HUES64 (cell line): ENCODE data around the gene FIBP.

Source experiments
- H3K27ac ChIP-seq: 2 replicates; pipeline ENCODE4 v1.7.0; 2013; ENCODE audit warnings: low read depth, low read length, inconsistent platforms
- H3K27me3 ChIP-seq: 2 replicates; pipeline ENCODE4 v1.6.1; 2013; ENCODE audit warnings: mild to moderate bottlenecking, low read length; ENCODE audit not compliant: insufficient read depth
- H3K36me3 ChIP-seq: 2 replicates; pipeline ENCODE4 v1.6.1; 2013; ENCODE audit warnings: mild to moderate bottlenecking, low read length; ENCODE audit not compliant: insufficient read depth
- H3K4me1 ChIP-seq: 2 replicates; pipeline ENCODE4 v1.6.1; 2013; ENCODE audit warnings: mild to moderate bottlenecking, low read length, moderate library complexity; ENCODE audit not compliant: insufficient read depth
- H3K4me3 ChIP-seq: 2 replicates; pipeline ENCODE4 v1.5.1; 2013; ENCODE audit warnings: mild to moderate bottlenecking, low read length, moderate library complexity
- H3K9ac ChIP-seq: 2 replicates; pipeline ENCODE4 v1.6.1; 2013; ENCODE audit warnings: mild to moderate bottlenecking, low read depth, low read length
- H3K9me3 ChIP-seq: 2 replicates; pipeline ENCODE4 v1.6.1; 2013; ENCODE audit warnings: low read depth, low read length; ENCODE audit not compliant: insufficient read depth
- WGBS: fragments of 150-250, 120-280 bp; methylation state at CpG from one replicate; pipeline ENCODE4 v1.1.7; 2013; ENCODE audit warnings: missing lambda C conversion rate; 5-methylcytosine and 5-hydroxymethylcytosine counted together

Gene FIBP

GRCh38 chr11:65859812-65860277 is 28.4 kb downstream of the FIBP start:
- peaks cover 7% of the 10 kb centered on the region for H3K4me1 ChIP-seq
- WGBS = 3% methylated on average over 16 of the region's 16 CpGs
- peak overlapping the region; percentile 96 for H3K9ac ChIP-seq
- no peaks in the 10 kb centered on the region for H3K9me3 ChIP-seq
- no peaks in the 10 kb centered on the region for H3K27me3 ChIP-seq
- H3K36me3 ChIP-seq = peaks cover 49% of the 10 kb centered on the region
- H3K27ac ChIP-seq = peak overlapping the region; percentile 96
- peak overlapping the region; percentile 96 for H3K4me3 ChIP-seq

GRCh38 chr11:65859095-65859811 is 29.0 kb downstream of the FIBP start:
- Histone ChIP-seq H3K27me3 (no peaks in the 10 kb centered on the region), H3K9ac (peak overlapping the region; percentile 96), H3K27ac (peak overlapping the region; percentile 96), H3K36me3 (peaks cover 49% of the 10 kb centered on the region), H3K4me3 (peak overlapping the region; percentile 96), H3K4me1 (peaks cover 7% of the 10 kb centered on the region), H3K9me3 (no peaks in the 10 kb centered on the region)
- WGBS = under 1% methylated on average over 46 of the region's 46 CpGs

GRCh38 chr11:65858681-65859087 is 29.6 kb downstream of the FIBP start:
- Histone ChIP-seq H3K27ac (peak overlapping the region; percentile 96), H3K36me3 (peaks cover 49% of the 10 kb centered on the region), H3K4me1 (peaks cover 7% of the 10 kb centered on the region), H3K27me3 (no peaks in the 10 kb centered on the region), H3K9me3 (no peaks in the 10 kb centered on the region), H3K4me3 (peak overlapping the region; percentile 96), H3K9ac (peak overlapping the region; percentile 96)
- 2% methylated on average over 10 of the region's 10 CpGs for WGBS

GRCh38 chr11:65857853-65858680 is 30.2 kb downstream of the FIBP start, which contains the start of gene CFL1:
CFL1 (minus strand) TSS chr11:65858180; CDS start chr11:65858099, 81 bp downstream.
- Histone ChIP-seq H3K4me3 (peak within 1 kb of the TSS; percentile 96), H3K27me3 (no peaks in the 10 kb centered on the region), H3K9me3 (no peaks in the 10 kb centered on the region), H3K9ac (peak within 1 kb of the TSS; percentile 96), H3K4me1 (peaks cover 7% of the 10 kb centered on the region), H3K36me3 (peaks cover 49% of the 10 kb centered on the region), H3K27ac (peak within 1 kb of the TSS; percentile 96)
- WGBS = under 1% methylated on average over 92 of the region's 92 CpGs

GRCh38 chr11:65857500-65857852 is 30.8 kb downstream of the FIBP start:
- under 1% methylated on average over 49 of the region's 49 CpGs for WGBS
- Histone ChIP-seq H3K4me1 (peaks cover 7% of the 10 kb centered on the region), H3K9ac (peak overlapping the region; percentile 96), H3K27me3 (no peaks in the 10 kb centered on the region), H3K36me3 (peaks cover 49% of the 10 kb centered on the region), H3K9me3 (no peaks in the 10 kb centered on the region), H3K27ac (peak overlapping the region; percentile 94), H3K4me3 (peak overlapping the region; percentile 96)

- Histone ChIP-seq H3K9ac (peak overlapping the region; percentile 96), H3K9me3 (no peaks in the 10 kb centered on the region), H3K4me1 (peaks cover 7% of the 10 kb centered on the region), H3K27ac (peak overlapping the region; percentile 94), H3K4me3 (peak overlapping the region; percentile 96), H3K36me3 (peaks cover 47% of the 10 kb centered on the region), H3K27me3 (no peaks in the 10 kb centered on the region)
- WGBS = 1% methylated on average over 57 of the region's 57 CpGs
These were observed 31.4 kb downstream of the FIBP start for GRCh38 chr11:65856689-65857499.

- Histone ChIP-seq H3K4me3 (peak overlapping the region; percentile 96), H3K9ac (no peak overlapping the region), H3K36me3 (peaks cover 46% of the 10 kb centered on the region), H3K4me1 (no peaks in the 10 kb centered on the region; the same call in 1 of the 2 replicates), H3K27me3 (no peaks in the 10 kb centered on the region), H3K27ac (no peak overlapping the region), H3K9me3 (no peaks in the 10 kb centered on the region)
- WGBS = 94% methylated on average over 15 of the region's 15 CpGs
These were observed 32.3 kb downstream of the FIBP start for GRCh38 chr11:65855927-65856363.

GRCh38 chr11:65854852-65855837 is 33.1 kb downstream of the FIBP start:
- no peak overlapping the region; the same call in 1 of the 2 replicates for H3K27ac ChIP-seq
- H3K9ac ChIP-seq = no peak overlapping the region
- no peaks in the 10 kb centered on the region for H3K9me3 ChIP-seq
- no peaks in the 10 kb centered on the region for H3K27me3 ChIP-seq
- no peaks in the 10 kb centered on the region; the same call in 1 of the 2 replicates for H3K4me1 ChIP-seq
- H3K4me3 ChIP-seq = no peak overlapping the region
- H3K36me3 ChIP-seq = peaks cover 46% of the 10 kb centered on the region
- WGBS = 95% methylated on average over 14 of the region's 15 CpGs

- Histone ChIP-seq H3K4me3 (no peak overlapping the region), H3K9me3 (no peaks in the 10 kb centered on the region), H3K27me3 (no peaks in the 10 kb centered on the region), H3K9ac (no peak overlapping the region), H3K4me1 (no peaks in the 10 kb centered on the region; the same call in 1 of the 2 replicates), H3K36me3 (peaks cover 46% of the 10 kb centered on the region), H3K27ac (no peak overlapping the region; the same call in 1 of the 2 replicates)
- 95% methylated on average over 4 of the region's 4 CpGs for WGBS
These were observed 34.1 kb downstream of the FIBP start for GRCh38 chr11:65854161-65854592.
